ENCODE results near the gene RNF214.

- TF ChIP-seq CTCF (conservative IDR thresholded peaks at IDR 0.05) (no peak), EZH2 (IDR thresholded peaks at IDR 0.05; ENCODE audit: low read depth) (no peak)
Measured at GRCh38 chr11:117219455-117219854, 13.0 kb upstream of the RNF214 start.
